MV-4-11 (cell line): Measurements from ENCODE around the gene COMMD2.

Experiments
- DNase-seq: peaks from one replicate; lab custom pipeline; 2025; lab: John Stamatoyannopoulos, UW

Gene COMMD2

DNA sequence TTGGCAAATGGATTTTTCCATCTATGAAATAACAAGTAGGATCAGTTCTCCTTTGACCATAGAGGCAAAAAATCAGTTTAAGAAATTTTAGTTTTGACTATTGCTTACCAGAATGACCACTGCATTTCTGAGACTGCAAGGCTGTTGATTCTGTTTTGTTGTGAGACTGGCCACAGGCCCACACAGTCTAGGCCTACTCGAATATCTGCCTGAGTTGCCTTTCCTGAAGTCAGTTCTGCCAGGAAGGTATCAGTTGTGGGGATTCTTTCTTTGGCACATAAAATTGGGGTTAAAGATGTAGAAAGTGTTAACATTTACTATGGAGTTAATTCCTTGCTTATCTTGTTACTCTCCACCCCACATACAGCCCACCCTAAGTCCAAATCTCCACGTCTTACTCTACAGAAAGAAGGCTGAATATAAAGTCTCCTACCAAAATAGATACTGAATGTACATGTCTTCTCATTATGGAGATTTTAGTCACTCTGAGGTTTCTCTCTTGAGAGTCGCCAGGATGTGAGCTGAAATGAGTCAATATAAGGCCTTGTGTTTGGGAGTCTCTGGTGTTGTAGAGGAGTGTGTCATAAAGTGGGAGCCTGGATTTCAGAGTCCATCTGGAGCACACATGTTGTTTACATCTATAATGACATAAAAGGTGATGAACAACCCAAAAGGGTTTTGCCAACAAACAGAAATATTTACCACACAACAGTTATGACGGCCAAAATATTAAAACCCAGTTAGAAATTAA, 49.4 kb downstream of the COMMD2 start:
- no peak for DNase-seq

- DNase-seq, result no peak
Measured at GRCh38 chr3:149701977-149702350, 50.3 kb downstream of the COMMD2 start.

GRCh38 chr3:149701206-149701976, 50.9 kb downstream of the COMMD2 start:
- DNase-seq, result no peak
